NCI-H128 (cell line): ENCODE data around the gene UXS1.

Source experiments
- DNase-seq: peaks from one replicate; lab custom pipeline; 2025; ENCODE audit not compliant: unreplicated experiment; lab: John Stamatoyannopoulos, UW

UXS1 gene

GRCh38 chr2:106054880-106055655, 139.0 kb downstream of the UXS1 start:
- no peak for DNase-seq

- no peak for DNase-seq
These were observed 139.8 kb downstream of the UXS1 start for GRCh38 chr2:106054321-106054720.

- no peak for DNase-seq
These were observed 140.5 kb downstream of the UXS1 start for GRCh38 chr2:106053581-106053980.

DNA sequence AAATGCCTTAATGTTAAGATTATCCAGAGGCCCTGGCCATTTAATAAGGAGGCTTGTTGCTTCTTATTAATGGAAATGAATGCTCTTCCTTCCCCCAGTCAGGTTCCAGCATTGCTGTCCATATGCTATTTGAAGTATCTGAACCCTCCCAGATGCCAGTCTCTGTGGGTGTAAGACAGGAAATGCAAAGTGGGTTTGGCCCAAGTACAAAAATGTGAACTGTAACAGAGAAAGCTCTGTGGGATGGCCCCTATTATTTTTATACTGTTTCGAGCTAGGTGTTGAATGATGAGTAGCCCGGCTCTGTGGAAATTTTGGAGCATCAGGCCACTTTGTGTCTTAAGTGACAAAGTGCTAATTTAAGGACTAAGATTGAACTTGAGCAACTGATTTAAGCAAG, 141.0 kb downstream of the UXS1 start:
- no peak for DNase-seq

- no peak for DNase-seq
These were observed 149.2 kb downstream of the UXS1 start for GRCh38 chr2:106044859-106045258.

GRCh38 chr2:106044021-106044420, 150.1 kb downstream of the UXS1 start:
- DNase-seq: no peak
